Activated CD8-positive, alpha-beta T cell treated with anti-CD3 and anti-CD28 coated beads for 36 hours (primary cell): ENCODE measurements around the gene CCDC28A. TPM values are rescaled to one million over a fixed set of nuclear protein-coding genes. Genes with fewer than 3 reads are reported as not detected.

Experiments
- total RNA-seq, 2 experiments: library from RNA; stranded (reverse); gene quantifications; one replicate each; pipeline ENCODE4 v1.2.3, GENCODE V29; 2021

Gene CCDC28A
- total RNA-seq, 2 experiments from 2014 or later = 15.0 to 15.7 TPM

Other genes starting within 250 kb of the CCDC28A start
- gene ECT2L, start 22.3 kb downstream of the CCDC28A start, total RNA-seq = not detected
- gene REPS1, start 214.5 kb downstream of the CCDC28A start, total RNA-seq = 10 to 100 TPM; 44.9 to 46.6 TPM